GM23338 (cell line): ENCODE measurements around the gene GDPD4. TPM values are rescaled to one million over a fixed set of nuclear protein-coding genes. Genes with fewer than 3 reads are reported as not detected.

Experiments
- ATAC-seq: fragments of 200-7000 bp; cut with Tn5 transposase; 3 replicates; pipeline ENCODE4 v1.9.1; 2020
- DNase-seq: peaks from one replicate; pipeline ENCODE4 v3.0.0-alpha.2; 2015; ENCODE audit warnings: low spot score
- H2AFZ ChIP-seq: fragments of 200-600 bp; sonication (generic); 2 replicates; pipeline ENCODE4 v1.8.0; 2016; ENCODE audit warnings: antibody characterized with exemption, mild to moderate bottlenecking, moderate library complexity
- H3F3A ChIP-seq: fragments of 200-600 bp; sonication (generic); replicated peaks from 2 replicates; pipeline ENCODE4 v1.8.0; 2017; ENCODE audit warnings: antibody characterized with exemption, mixed run types, low read depth
- H3K27ac ChIP-seq: fragments of 200-600 bp; sonication (generic); 2 replicates; pipeline ENCODE4 v1.6.1; 2016; ENCODE audit warnings: low read depth
- H3K27me3 ChIP-seq: fragments of 200-600 bp; sonication (generic); 2 replicates; pipeline ENCODE4 v1.8.0; 2016; ENCODE audit warnings: mild to moderate bottlenecking, mixed run types, moderate library complexity; ENCODE audit not compliant: insufficient read depth
- H3K36me3 ChIP-seq: fragments of 200-600 bp; sonication (generic); 2 replicates; pipeline ENCODE4 v1.8.0; 2016; ENCODE audit warnings: mild to moderate bottlenecking; ENCODE audit not compliant: insufficient read depth
- H3K4me1 ChIP-seq: fragments of 200-600 bp; sonication (generic); 2 replicates; pipeline ENCODE4 v1.8.0; 2016; ENCODE audit warnings: mild to moderate bottlenecking, moderate library complexity; ENCODE audit not compliant: insufficient read depth
- H3K4me2 ChIP-seq: fragments of 200-600 bp; sonication (generic); 2 replicates; pipeline ENCODE4 v1.7.1; 2017; ENCODE audit warnings: mixed run types
- H3K4me3 ChIP-seq: fragments of 200-600 bp; sonication (generic); 2 replicates; pipeline ENCODE4 v1.6.1; 2016; ENCODE audit warnings: mixed run types
- H3K79me2 ChIP-seq: fragments of 200-600 bp; sonication (generic); replicated peaks from 2 replicates; pipeline ENCODE4 v1.8.0; 2017; ENCODE audit warnings: mild to moderate bottlenecking; ENCODE audit not compliant: insufficient read depth
- H3K9me2 ChIP-seq: fragments of 200-600 bp; sonication (generic); 2 replicates; pipeline ENCODE4 v1.8.0; 2017; ENCODE audit not compliant: insufficient read depth
- H4K20me1 ChIP-seq: fragments of 200-600 bp; sonication (generic); replicated peaks from 2 replicates; pipeline ENCODE4 v1.8.0; 2017; ENCODE audit warnings: mild to moderate bottlenecking; ENCODE audit not compliant: insufficient read depth
- H3K27ac Mint-ChIP-seq: 2 replicates; pipeline ENCODE4 v1.8.0; 2020; ENCODE audit warnings: inconsistent platforms, mild to moderate bottlenecking, moderate library complexity, mixed read lengths
- H3K27me3 Mint-ChIP-seq: 3 replicates; pipeline ENCODE4 v1.8.0; 2022; ENCODE audit warnings: low read depth, mild to moderate bottlenecking, moderate library complexity, mixed read lengths, inconsistent platforms; ENCODE audit not compliant: insufficient read depth, poor library complexity
- H3K36me3 Mint-ChIP-seq: 3 replicates; pipeline ENCODE4 v1.8.0; 2021; ENCODE audit warnings: low read depth, mild to moderate bottlenecking, inconsistent platforms, moderate library complexity, mixed read lengths
- H3K4me1 Mint-ChIP-seq: 3 replicates; pipeline ENCODE4 v1.8.0; 2020; ENCODE audit warnings: mild to moderate bottlenecking, inconsistent platforms, mixed read lengths
- H3K4me3 Mint-ChIP-seq: 3 replicates; pipeline ENCODE4 v1.8.0; 2021; ENCODE audit warnings: moderate library complexity, mild to moderate bottlenecking, inconsistent platforms, mixed read lengths
- H3K9me3 Mint-ChIP-seq: 3 replicates; pipeline ENCODE4 v1.8.0; 2020; ENCODE audit warnings: moderate library complexity, mild to moderate bottlenecking, inconsistent platforms, mixed read lengths
- EZH2 ChIP-seq: fragments of 200-600 bp; sonication (generic); IDR thresholded peaks from one replicate; pipeline ENCODE4 v1.8.0; 2017; ENCODE audit warnings: antibody characterized with exemption, mild to moderate bottlenecking, low read depth; ENCODE audit not compliant: unreplicated experiment
- EZH2phosphoT487 ChIP-seq: fragments of 200-600 bp; sonication (generic); IDR thresholded peaks from one replicate; pipeline ENCODE4 v1.8.1; 2018; ENCODE audit warnings: antibody characterized with exemption; ENCODE audit not compliant: unreplicated experiment
- NANOG ChIP-seq: IDR thresholded peaks from 2 replicates; pipeline ENCODE4 v1.6.1; 2016; ENCODE audit warnings: antibody characterized with exemption, borderline replicate concordance
- POLR2AphosphoS5 ChIP-seq: IDR thresholded peaks from 2 replicates; pipeline ENCODE4 v1.6.1; 2016; ENCODE audit warnings: antibody characterized with exemption, low read depth
- ZNF114 ChIP-seq: fragments of 250-450 bp; sonication (Bioruptor Pico); IDR thresholded peaks from 2 replicates; pipeline ENCODE4 v1.5.0; 2020; ENCODE audit warnings: mild to moderate bottlenecking, moderate library complexity
- polyA plus RNA-seq: library from polyadenylated mRNA; unstranded; fragments of >200 nt; fragmentation: Nextera tagmentation; extraction: Ambion mirVana; gene quantifications from 2 replicates; pipeline ENCODE4 v1.2.1, GENCODE V29; 2016
- total RNA-seq: library from RNA; depleted of rRNA; stranded (reverse); fragments of >200 nt; shearing (Covaris generic); gene quantifications from 2 replicates; pipeline ENCODE4 v1.2.3, GENCODE V29; 2014
- TF ChIP-seq, protein P1 (sequence below): fragments of 250-450 bp; sonication (Bioruptor Pico); IDR thresholded peaks from 2 replicates; pipeline ENCODE4 v1.5.0; 2020; ENCODE audit warnings: mild to moderate bottlenecking, moderate library complexity
- TF ChIP-seq, protein P2 (sequence below): IDR thresholded peaks from one replicate; pipeline ENCODE4 v1.6.1; 2018; ENCODE audit warnings: antibody characterized with exemption; ENCODE audit not compliant: unreplicated experiment
- TF ChIP-seq, protein P3 (sequence below): IDR thresholded peaks from 2 replicates; pipeline ENCODE4 v1.6.1; 2016; ENCODE audit warnings: antibody characterized with exemption

GDPD4 gene
- total and polyA plus RNA-seq, 2 experiments from 2014 or later, result not detected

DNA sequence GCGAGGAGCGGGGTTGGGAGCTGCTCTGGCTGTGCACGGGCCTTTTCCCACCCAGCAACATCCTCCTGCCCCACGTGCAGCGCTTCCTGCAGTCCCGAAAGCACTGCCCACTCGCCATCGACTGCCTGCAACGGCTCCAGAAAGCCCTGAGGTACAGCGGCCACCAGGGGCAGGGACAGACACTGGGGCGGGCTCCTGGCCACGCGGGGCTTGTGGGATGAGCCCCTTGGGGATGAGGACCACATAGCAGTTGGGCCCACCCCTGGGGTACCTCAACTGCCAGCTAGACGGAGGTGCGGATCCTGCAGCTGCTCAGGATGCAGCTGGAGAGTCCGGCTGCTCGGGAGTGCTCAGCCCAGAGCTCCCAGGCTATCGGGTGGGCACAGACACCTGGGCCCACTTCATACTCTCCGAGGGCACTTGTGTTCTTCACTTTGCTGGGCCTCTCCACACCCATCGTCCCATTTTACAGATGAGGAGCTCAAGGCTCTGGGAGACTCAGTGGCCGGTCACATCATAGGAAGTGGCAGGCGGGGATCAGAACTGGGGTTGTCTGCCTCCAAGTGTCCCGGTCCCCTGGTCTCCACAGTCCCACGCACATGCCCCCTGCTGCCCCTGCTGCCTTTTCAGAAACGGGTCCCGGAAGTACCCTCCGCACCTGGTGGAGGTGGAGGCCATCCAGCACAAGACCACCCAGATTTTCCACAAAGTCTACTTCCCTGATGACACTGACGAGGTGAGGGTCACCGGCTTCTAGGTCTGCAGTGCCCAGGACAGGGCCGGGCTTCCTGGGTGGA, 95.8 kb downstream of the GDPD4 start:
- Mint-ChIP-seq H3K27me3 (peaks cover 10% of the 10 kb centered on the region), H3K27ac (no peak overlapping the region), H3K4me3 (no peak overlapping the region), H3K36me3 (no peaks in the 10 kb centered on the region; the same call in 2 of the 3 replicates), H3K9me3 (no peaks in the 10 kb centered on the region), H3K4me1 (peaks cover 3% of the 10 kb centered on the region; the same call in 1 of the 3 replicates)
- Histone ChIP-seq H3K36me3 (no peaks in the 10 kb centered on the region), H3K4me3 (no peak overlapping the region), H4K20me1 (no peaks in the 10 kb centered on the region), H3K4me2 (no peak overlapping the region), H3K27ac (no peak overlapping the region), H3F3A (no peaks in the 10 kb centered on the region), H3K79me2 (no peaks in the 10 kb centered on the region), H2AFZ (no peak overlapping the region), H3K9me2 (no peaks in the 10 kb centered on the region), H3K27me3 (no peaks in the 10 kb centered on the region), H3K4me1 (no peaks in the 10 kb centered on the region)
- peak; percentile 25 for DNase-seq
- peak; percentile 25; the same call in 2 of the 3 replicates for ATAC-seq
- TF ChIP-seq, protein P1, sequence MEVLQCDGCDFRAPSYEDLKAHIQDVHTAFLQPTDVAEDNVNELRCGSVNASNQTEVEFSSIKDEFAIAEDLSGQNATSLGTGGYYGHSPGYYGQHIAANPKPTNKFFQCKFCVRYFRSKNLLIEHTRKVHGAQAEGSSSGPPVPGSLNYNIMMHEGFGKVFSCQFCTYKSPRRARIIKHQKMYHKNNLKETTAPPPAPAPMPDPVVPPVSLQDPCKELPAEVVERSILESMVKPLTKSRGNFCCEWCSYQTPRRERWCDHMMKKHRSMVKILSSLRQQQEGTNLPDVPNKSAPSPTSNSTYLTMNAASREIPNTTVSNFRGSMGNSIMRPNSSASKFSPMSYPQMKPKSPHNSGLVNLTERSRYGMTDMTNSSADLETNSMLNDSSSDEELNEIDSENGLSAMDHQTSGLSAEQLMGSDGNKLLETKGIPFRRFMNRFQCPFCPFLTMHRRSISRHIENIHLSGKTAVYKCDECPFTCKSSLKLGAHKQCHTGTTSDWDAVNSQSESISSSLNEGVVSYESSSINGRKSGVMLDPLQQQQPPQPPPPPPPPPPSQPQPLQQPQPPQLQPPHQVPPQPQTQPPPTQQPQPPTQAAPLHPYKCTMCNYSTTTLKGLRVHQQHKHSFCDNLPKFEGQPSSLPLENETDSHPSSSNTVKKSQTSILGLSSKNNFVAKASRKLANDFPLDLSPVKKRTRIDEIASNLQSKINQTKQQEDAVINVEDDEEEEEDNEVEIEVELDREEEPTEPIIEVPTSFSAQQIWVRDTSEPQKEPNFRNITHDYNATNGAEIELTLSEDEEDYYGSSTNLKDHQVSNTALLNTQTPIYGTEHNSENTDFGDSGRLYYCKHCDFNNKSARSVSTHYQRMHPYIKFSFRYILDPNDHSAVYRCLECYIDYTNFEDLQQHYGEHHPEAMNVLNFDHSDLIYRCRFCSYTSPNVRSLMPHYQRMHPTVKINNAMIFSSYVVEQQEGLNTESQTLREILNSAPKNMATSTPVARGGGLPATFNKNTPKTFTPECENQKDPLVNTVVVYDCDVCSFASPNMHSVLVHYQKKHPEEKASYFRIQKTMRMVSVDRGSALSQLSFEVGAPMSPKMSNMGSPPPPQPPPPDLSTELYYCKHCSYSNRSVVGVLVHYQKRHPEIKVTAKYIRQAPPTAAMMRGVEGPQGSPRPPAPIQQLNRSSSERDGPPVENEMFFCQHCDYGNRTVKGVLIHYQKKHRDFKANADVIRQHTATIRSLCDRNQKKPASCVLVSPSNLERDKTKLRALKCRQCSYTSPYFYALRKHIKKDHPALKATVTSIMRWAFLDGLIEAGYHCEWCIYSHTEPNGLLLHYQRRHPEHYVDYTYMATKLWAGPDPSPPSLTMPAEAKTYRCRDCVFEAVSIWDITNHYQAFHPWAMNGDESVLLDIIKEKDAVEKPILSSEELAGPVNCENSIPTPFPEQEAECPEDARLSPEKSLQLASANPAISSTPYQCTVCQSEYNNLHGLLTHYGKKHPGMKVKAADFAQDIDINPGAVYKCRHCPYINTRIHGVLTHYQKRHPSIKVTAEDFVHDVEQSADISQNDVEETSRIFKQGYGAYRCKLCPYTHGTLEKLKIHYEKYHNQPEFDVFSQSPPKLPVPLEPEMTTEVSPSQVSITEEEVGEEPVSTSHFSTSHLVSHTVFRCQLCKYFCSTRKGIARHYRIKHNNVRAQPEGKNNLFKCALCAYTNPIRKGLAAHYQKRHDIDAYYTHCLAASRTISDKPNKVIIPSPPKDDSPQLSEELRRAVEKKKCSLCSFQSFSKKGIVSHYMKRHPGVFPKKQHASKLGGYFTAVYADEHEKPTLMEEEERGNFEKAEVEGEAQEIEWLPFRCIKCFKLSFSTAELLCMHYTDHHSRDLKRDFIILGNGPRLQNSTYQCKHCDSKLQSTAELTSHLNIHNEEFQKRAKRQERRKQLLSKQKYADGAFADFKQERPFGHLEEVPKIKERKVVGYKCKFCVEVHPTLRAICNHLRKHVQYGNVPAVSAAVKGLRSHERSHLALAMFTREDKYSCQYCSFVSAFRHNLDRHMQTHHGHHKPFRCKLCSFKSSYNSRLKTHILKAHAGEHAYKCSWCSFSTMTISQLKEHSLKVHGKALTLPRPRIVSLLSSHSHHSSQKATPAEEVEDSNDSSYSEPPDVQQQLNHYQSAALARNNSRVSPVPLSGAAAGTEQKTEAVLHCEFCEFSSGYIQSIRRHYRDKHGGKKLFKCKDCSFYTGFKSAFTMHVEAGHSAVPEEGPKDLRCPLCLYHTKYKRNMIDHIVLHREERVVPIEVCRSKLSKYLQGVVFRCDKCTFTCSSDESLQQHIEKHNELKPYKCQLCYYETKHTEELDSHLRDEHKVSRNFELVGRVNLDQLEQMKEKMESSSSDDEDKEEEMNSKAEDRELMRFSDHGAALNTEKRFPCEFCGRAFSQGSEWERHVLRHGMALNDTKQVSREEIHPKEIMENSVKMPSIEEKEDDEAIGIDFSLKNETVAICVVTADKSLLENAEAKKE, result no peak
- TF ChIP-seq ZNF114 (CRISPR knock-in tag), result no peak

DNA sequence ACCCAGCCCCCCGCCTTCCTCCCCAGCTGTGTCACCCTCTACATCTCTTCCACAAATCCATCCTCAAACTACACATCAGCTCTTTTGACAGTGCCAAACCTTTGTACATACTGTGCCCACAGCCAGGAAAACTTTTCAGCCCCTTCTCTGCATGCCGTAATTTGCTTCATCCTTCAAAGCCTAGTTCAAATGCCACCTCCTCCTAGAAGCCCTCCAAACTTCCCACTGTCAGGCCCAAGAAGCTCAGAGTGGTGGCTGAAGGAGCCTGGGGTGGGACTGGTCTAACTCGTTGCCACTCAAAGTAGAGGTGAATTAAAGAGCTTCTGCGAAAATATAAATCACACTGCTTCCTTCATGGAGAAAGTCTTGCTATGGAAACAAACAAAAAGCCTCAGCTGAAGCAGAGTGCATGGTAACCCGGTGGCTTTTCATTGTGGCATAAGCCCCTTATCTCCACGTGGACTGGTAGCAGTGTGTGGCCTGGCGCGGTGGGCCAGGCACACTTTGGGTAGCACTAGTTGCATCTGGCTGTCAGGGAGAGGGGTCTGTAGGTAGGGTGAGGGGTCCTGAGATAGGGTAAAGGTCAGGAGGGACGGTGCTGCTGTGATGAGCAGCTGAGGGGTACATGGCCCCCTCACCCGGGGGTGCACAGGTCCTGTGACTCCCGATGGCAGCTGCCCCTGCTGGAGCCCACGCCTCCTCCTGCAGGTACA, 96.6 kb downstream of the GDPD4 start:
- H3F3A ChIP-seq, result no peaks in the 10 kb centered on the region
- H3K27me3 ChIP-seq, result no peaks in the 10 kb centered on the region
- H3K36me3 ChIP-seq, result no peaks in the 10 kb centered on the region
- H2AFZ ChIP-seq, result no peak overlapping the region
- no peak overlapping the region for H3K4me2 ChIP-seq
- H4K20me1 ChIP-seq, result no peaks in the 10 kb centered on the region
- DNase-seq (no peak), ATAC-seq (no peak)
- peaks cover 3% of the 10 kb centered on the region; the same call in 1 of the 3 replicates for H3K4me1 Mint-ChIP-seq
- H3K36me3 Mint-ChIP-seq, result no peaks in the 10 kb centered on the region; the same call in 2 of the 3 replicates
- no peaks in the 10 kb centered on the region for H3K79me2 ChIP-seq
- H3K27me3 Mint-ChIP-seq, result peaks cover 11% of the 10 kb centered on the region
- no peak overlapping the region for H3K27ac ChIP-seq
- H3K9me2 ChIP-seq, result no peaks in the 10 kb centered on the region
- no peaks in the 10 kb centered on the region for H3K9me3 Mint-ChIP-seq
- H3K27ac Mint-ChIP-seq, result no peak overlapping the region
- no peak overlapping the region for H3K4me3 ChIP-seq
- no peaks in the 10 kb centered on the region for H3K4me1 ChIP-seq
- no peak overlapping the region for H3K4me3 Mint-ChIP-seq
- TF ChIP-seq POLR2AphosphoS5, result no peak
- TF ChIP-seq, protein P2, sequence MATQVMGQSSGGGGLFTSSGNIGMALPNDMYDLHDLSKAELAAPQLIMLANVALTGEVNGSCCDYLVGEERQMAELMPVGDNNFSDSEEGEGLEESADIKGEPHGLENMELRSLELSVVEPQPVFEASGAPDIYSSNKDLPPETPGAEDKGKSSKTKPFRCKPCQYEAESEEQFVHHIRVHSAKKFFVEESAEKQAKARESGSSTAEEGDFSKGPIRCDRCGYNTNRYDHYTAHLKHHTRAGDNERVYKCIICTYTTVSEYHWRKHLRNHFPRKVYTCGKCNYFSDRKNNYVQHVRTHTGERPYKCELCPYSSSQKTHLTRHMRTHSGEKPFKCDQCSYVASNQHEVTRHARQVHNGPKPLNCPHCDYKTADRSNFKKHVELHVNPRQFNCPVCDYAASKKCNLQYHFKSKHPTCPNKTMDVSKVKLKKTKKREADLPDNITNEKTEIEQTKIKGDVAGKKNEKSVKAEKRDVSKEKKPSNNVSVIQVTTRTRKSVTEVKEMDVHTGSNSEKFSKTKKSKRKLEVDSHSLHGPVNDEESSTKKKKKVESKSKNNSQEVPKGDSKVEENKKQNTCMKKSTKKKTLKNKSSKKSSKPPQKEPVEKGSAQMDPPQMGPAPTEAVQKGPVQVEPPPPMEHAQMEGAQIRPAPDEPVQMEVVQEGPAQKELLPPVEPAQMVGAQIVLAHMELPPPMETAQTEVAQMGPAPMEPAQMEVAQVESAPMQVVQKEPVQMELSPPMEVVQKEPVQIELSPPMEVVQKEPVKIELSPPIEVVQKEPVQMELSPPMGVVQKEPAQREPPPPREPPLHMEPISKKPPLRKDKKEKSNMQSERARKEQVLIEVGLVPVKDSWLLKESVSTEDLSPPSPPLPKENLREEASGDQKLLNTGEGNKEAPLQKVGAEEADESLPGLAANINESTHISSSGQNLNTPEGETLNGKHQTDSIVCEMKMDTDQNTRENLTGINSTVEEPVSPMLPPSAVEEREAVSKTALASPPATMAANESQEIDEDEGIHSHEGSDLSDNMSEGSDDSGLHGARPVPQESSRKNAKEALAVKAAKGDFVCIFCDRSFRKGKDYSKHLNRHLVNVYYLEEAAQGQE, result no peak
- TF ChIP-seq, protein P3, sequence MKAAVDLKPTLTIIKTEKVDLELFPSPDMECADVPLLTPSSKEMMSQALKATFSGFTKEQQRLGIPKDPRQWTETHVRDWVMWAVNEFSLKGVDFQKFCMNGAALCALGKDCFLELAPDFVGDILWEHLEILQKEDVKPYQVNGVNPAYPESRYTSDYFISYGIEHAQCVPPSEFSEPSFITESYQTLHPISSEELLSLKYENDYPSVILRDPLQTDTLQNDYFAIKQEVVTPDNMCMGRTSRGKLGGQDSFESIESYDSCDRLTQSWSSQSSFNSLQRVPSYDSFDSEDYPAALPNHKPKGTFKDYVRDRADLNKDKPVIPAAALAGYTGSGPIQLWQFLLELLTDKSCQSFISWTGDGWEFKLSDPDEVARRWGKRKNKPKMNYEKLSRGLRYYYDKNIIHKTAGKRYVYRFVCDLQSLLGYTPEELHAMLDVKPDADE, result no peak
- TF ChIP-seq NANOG, result no peak
- no peak for TF ChIP-seq ZNF114 (CRISPR knock-in tag)
- TF ChIP-seq EZH2phosphoT487, result no peak
- TF ChIP-seq EZH2, result no peak
